Aorta (tissue), 5 donors: ENCODE data around the gene CCDC85C. TPM values are rescaled to one million over a fixed set of nuclear protein-coding genes. Genes with fewer than 3 reads are reported as not detected.

Source experiments
- ATAC-seq: fragments of 200-7000 bp; cut with Tn5 transposase; one replicate; pipeline ENCODE4 v1.9.1; 2022; ENCODE audit warnings: moderate library complexity; ENCODE audit not compliant: low FRiP score
- DNase-seq, 2 donors: peaks; one replicate each; pipeline ENCODE4 v3.0.0-alpha.2; 2020
- H3K27ac ChIP-seq, 2 donors: one replicate each; pipeline ENCODE4 v1.5.1; 2013; ENCODE audit warnings: low read length in 2 of 2, mild to moderate bottlenecking in 2 of 2, moderate library complexity in 2 of 2, control low read depth in 1 of 2, inconsistent platforms in 1 of 2, low read depth in 1 of 2
- H3K27me3 ChIP-seq, 2 donors: one replicate each; pipeline ENCODE4 v1.6.1; 2013; ENCODE audit warnings: control low read depth in 1 of 2, low read length in 1 of 2, mild to moderate bottlenecking in 1 of 2, moderate library complexity in 1 of 2; ENCODE audit not compliant: insufficient read depth in 2 of 2, control insufficient read depth in 1 of 2
- H3K36me3 ChIP-seq, 2 donors: one replicate each; pipeline ENCODE4 v1.6.1; 2013; ENCODE audit warnings: control low read depth in 1 of 2, low read length in 1 of 2, mild to moderate bottlenecking in 1 of 2; ENCODE audit not compliant: insufficient read depth in 2 of 2, control insufficient read depth in 1 of 2
- H3K4me1 ChIP-seq, 2 donors: one replicate each; pipeline ENCODE4 v1.6.1; 2013; ENCODE audit warnings: low read length in 2 of 2, control low read depth in 1 of 2, mild to moderate bottlenecking in 1 of 2, moderate library complexity in 1 of 2; ENCODE audit not compliant: insufficient read depth in 2 of 2, control insufficient read depth in 1 of 2
- H3K4me3 ChIP-seq, 2 donors: one replicate each; pipeline ENCODE4 v1.5.1; 2013; ENCODE audit warnings: low read length in 2 of 2, control low read depth in 1 of 2, mild to moderate bottlenecking in 1 of 2
- H3K9me3 ChIP-seq: one replicate; pipeline ENCODE4 v1.6.1; 2013; ENCODE audit warnings: mild to moderate bottlenecking, low read length; ENCODE audit not compliant: control insufficient read depth
- WGBS, 2 donors: extraction: QIAGEN DNeasy Blood & Tissue Kit; methylation state at CpG; one replicate each; pipeline ENCODE4 v1.1.7; 2013; 5-methylcytosine and 5-hydroxymethylcytosine counted together
- intact Hi-C, 2 donors: fragments of 100-400 bp; cut with DNase I; formaldehyde crosslinking; loops; one replicate each; pipeline versions ENCODE4 v1.14.2 to v1.15.0; 2022
- polyA plus RNA-seq, 2 donors: library from polyadenylated mRNA; stranded (reverse); fragments of 200-250 nt; gene quantifications; one replicate each; pipeline ENCODE4 v1.2.3, GENCODE V29; 2013
- total RNA-seq, 2 donors: library from RNA; stranded (reverse); fragmentation: NEBNext Ultra II Directional; extraction: Animal tissue kit (Norgen Biotek cat#: 25700); gene quantifications; one replicate each; pipeline ENCODE4 v1.2.1, GENCODE V29; 2021
- donor health status: healthy with polysubstance abuse.
- donor health status: Bipolar disorder and iron deficiency.
- donor health status: DM: no; HTN: no; CAD: no.
- donor health status: DM: no; HTN: no; CAD: no.
- donor health status: DM: yes; HTN: yes; CAD: no.

CCDC85C gene
- total and polyA plus RNA-seq, 4 donors: 1.2 to 8.1 (median 7.0) TPM

GRCh38 chr14:99551034-99551922 lies 52.7 kb downstream of the CCDC85C start:
- Histone ChIP-seq H3K4me1 (no peaks in the 10 kb centered on the region), H3K27me3 (no peaks in the 10 kb centered on the region), H3K36me3 (no peaks in the 10 kb centered on the region), H3K4me3 (no peak overlapping the region), H3K9me3 (no peaks in the 10 kb centered on the region), H3K27ac (no peak overlapping the region)
- DNase-seq (no peak), ATAC-seq (no peak)
- intact Hi-C loops: no loop called here
- 59 to 74% methylated on average over 11 of the region's 11 CpGs for WGBS, 2 donors

GRCh38 chr14:99550387-99550992 lies 53.5 kb downstream of the CCDC85C start:
- WGBS, 2 donors: 96 to 97% methylated on average over 11 of the region's 11 CpGs
- no peak overlapping the region for H3K4me3 ChIP-seq
- H3K4me1 ChIP-seq: no peaks in the 10 kb centered on the region
- no peaks in the 10 kb centered on the region for H3K27me3 ChIP-seq
- ATAC-seq (no peak), DNase-seq (no peak)
- H3K9me3 ChIP-seq: no peaks in the 10 kb centered on the region
- no peaks in the 10 kb centered on the region for H3K36me3 ChIP-seq
- intact Hi-C loops: no loop called here
- H3K27ac ChIP-seq: no peak overlapping the region

GRCh38 chr14:99549684-99550083 lies 54.3 kb downstream of the CCDC85C start:
- H3K4me1 ChIP-seq: no peaks in the 10 kb centered on the region
- H3K27me3 ChIP-seq: no peaks in the 10 kb centered on the region
- H3K36me3 ChIP-seq: no peaks in the 10 kb centered on the region
- no peak overlapping the region for H3K27ac ChIP-seq
- ATAC-seq (no peak), DNase-seq (no peak)
- no peak overlapping the region for H3K4me3 ChIP-seq
- H3K9me3 ChIP-seq: no peaks in the 10 kb centered on the region
- intact Hi-C loops: no loop called here
- 79 to 83% methylated on average over 10 of the region's 10 CpGs for WGBS, 2 donors

- intact Hi-C loops: no loop called here
- Histone ChIP-seq H3K27me3 (no peaks in the 10 kb centered on the region), H3K9me3 (no peaks in the 10 kb centered on the region), H3K27ac (no peak overlapping the region), H3K4me3 (no peak overlapping the region), H3K36me3 (no peaks in the 10 kb centered on the region), H3K4me1 (no peaks in the 10 kb centered on the region)
- ATAC-seq: no peak
- no peak for DNase-seq
- WGBS, 2 donors: 78 to 79% methylated on average over 10 of the region's 10 CpGs
Measured at GRCh38 chr14:99548871-99549515, 55.0 kb downstream of the CCDC85C start.

GRCh38 chr14:99548255-99548654 lies 55.8 kb downstream of the CCDC85C start:
- no peaks in the 10 kb centered on the region for H3K27me3 ChIP-seq
- 90 to 93% methylated on average over 18 of the region's 18 CpGs for WGBS, 2 donors
- H3K36me3 ChIP-seq: no peaks in the 10 kb centered on the region
- H3K9me3 ChIP-seq: no peaks in the 10 kb centered on the region
- intact Hi-C loops: no loop called here
- no peak overlapping the region for H3K27ac ChIP-seq
- H3K4me1 ChIP-seq: no peaks in the 10 kb centered on the region
- DNase-seq: no peak
- H3K4me3 ChIP-seq: no peak overlapping the region
- ATAC-seq: no peak

- intact Hi-C loops: no loop called here
- H3K4me1 ChIP-seq: no peaks in the 10 kb centered on the region
- ATAC-seq (no peak), DNase-seq (no peak)
- H3K4me3 ChIP-seq: no peak overlapping the region
- H3K27me3 ChIP-seq: no peaks in the 10 kb centered on the region
- H3K27ac ChIP-seq: no peak overlapping the region
- no peaks in the 10 kb centered on the region for H3K9me3 ChIP-seq
- H3K36me3 ChIP-seq: no peaks in the 10 kb centered on the region
- 67 to 69% methylated on average over 13 of the region's 13 CpGs for WGBS, 2 donors
Measured at GRCh38 chr14:99546234-99546879, 57.6 kb downstream of the CCDC85C start.

- DNase-seq (no peak), ATAC-seq (no peak)
- intact Hi-C loops: no loop called here
- H3K4me3 ChIP-seq: no peak overlapping the region
- no peak overlapping the region for H3K27ac ChIP-seq
- H3K4me1 ChIP-seq: no peaks in the 10 kb centered on the region
- H3K36me3 ChIP-seq: no peaks in the 10 kb centered on the region
- no peaks in the 10 kb centered on the region for H3K27me3 ChIP-seq
- 58 to 73% methylated on average over 6 of the region's 6 CpGs for WGBS, 2 donors
- H3K9me3 ChIP-seq: no peaks in the 10 kb centered on the region
Measured at GRCh38 chr14:99545586-99545985, 58.4 kb downstream of the CCDC85C start.

GRCh38 chr14:99544991-99545390 lies 59.0 kb downstream of the CCDC85C start:
- ATAC-seq: no peak
- 60 to 65% methylated on average over 11 of the region's 11 CpGs for WGBS, 2 donors
- Histone ChIP-seq H3K27ac (no peak overlapping the region), H3K4me3 (no peak overlapping the region), H3K9me3 (no peaks in the 10 kb centered on the region), H3K4me1 (no peaks in the 10 kb centered on the region), H3K27me3 (no peaks in the 10 kb centered on the region), H3K36me3 (no peaks in the 10 kb centered on the region)
- DNase-seq: no peak
- intact Hi-C loops: no loop called here
